ENCODE measurements around the gene RSU1.
A peak's percentile ranks its signal among the peaks of the same experiment; 100 is the strongest.
"Not testable (repeated sequence)": the region's sequence is repeated elsewhere in the genome, so short reads cannot be mapped to it uniquely, and the experiment has no call there.

The RSU1 gene

DNA sequence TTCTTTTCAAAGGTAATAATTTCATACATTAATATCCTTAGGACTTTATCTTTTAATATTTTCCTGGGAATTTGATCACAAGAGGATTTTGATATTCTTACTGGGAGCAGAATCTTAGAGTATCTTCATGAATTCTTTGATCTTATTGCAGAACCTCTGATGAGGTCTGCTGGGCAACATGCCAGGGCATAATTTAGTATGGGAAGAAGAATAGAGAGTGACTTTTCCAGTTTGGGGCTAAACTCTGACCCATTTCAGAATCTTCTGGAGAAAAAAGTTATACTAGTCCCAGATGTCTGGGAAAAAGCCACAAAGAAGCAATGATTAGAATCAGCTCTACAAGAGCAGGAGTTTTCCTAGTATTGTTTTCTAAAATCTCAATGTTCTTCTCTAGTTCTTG, 28.0 kb upstream of the RSU1 start:
- H3K4me3 ChIP-seq (ENCODE audit: control insufficient read depth, low read depth, low read length): no peak overlapping the region
- DNase-seq (ENCODE audit: low read depth): no peak
- TF ChIP-seq, protein P1, sequence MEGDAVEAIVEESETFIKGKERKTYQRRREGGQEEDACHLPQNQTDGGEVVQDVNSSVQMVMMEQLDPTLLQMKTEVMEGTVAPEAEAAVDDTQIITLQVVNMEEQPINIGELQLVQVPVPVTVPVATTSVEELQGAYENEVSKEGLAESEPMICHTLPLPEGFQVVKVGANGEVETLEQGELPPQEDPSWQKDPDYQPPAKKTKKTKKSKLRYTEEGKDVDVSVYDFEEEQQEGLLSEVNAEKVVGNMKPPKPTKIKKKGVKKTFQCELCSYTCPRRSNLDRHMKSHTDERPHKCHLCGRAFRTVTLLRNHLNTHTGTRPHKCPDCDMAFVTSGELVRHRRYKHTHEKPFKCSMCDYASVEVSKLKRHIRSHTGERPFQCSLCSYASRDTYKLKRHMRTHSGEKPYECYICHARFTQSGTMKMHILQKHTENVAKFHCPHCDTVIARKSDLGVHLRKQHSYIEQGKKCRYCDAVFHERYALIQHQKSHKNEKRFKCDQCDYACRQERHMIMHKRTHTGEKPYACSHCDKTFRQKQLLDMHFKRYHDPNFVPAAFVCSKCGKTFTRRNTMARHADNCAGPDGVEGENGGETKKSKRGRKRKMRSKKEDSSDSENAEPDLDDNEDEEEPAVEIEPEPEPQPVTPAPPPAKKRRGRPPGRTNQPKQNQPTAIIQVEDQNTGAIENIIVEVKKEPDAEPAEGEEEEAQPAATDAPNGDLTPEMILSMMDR (IDR thresholded peaks at IDR 0.05; ENCODE audit: control insufficient read depth, insufficient read depth, low read depth, low read length, missing control alignments): no peak

- TF ChIP-seq, protein P1 (IDR thresholded peaks at IDR 0.05; ENCODE audit: control insufficient read depth, insufficient read depth, low read depth, low read length, missing control alignments): no peak
- no peak overlapping the region for H3K4me3 ChIP-seq (ENCODE audit: control insufficient read depth, low read depth, low read length)
- peak; percentile 76 for DNase-seq (ENCODE audit: low read depth)
These were observed 26.1 kb upstream of the RSU1 start for GRCh38 chr10:16843252-16843870.

DNA sequence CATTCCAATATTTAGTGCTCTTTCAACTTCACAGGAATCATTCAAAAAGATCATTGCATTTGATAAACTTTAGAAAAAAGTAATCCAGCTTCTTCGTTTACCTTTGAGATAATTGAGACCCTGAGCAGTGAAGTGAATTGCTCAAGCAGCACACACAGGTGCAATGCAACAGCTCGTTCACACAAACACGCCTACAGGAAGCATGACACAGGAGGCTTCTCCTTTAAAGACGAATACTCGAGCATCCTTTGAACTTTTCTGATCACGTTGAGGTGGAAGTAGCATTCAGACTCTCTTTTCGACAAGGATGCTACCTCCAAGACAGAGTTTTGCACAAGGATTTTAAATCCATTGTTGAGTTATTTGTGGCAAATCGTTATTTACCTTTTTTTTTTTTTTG, 18.0 kb upstream of the RSU1 start:
- H3K4me3 ChIP-seq (ENCODE audit: control insufficient read depth, low read depth, low read length): no peak overlapping the region
- no peak for DNase-seq (ENCODE audit: low read depth)
- TF ChIP-seq, protein P1 (IDR thresholded peaks at IDR 0.05; ENCODE audit: control insufficient read depth, insufficient read depth, low read depth, low read length, missing control alignments): no peak

GRCh38 chr10:16832351-16833080, 15.3 kb upstream of the RSU1 start:
- no peak overlapping the region for H3K4me3 ChIP-seq (ENCODE audit: control insufficient read depth, low read depth, low read length)
- TF ChIP-seq, protein P1 (IDR thresholded peaks at IDR 0.05; ENCODE audit: control insufficient read depth, insufficient read depth, low read depth, low read length, missing control alignments): no peak
- peak; percentile 92 for DNase-seq (ENCODE audit: low read depth)

DNA sequence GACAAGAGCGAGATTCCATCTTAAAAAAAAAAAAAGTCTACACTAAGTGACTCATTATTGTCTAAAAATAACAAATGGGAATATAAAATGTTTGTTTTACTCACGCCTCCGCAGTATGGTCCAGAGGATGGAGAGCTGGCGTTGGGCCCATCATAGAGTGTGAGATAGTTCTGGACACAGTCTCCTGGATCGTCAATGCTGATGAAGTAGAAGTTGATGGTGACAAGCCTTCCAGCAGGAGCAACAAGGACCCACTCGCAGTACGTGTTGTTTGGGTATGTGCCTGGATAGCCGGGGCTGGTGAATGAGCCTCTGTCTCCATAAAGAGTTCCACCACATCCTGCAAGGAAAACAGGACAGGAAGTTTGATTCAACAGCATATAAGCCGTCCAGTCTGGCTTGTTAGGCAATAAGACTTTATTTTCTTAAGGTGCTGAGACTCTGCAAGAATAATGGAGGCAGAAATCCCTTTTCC, 11.5 kb upstream of the RSU1 start:
- H3K4me3 ChIP-seq (ENCODE audit: control insufficient read depth, low read depth, low read length): peak overlapping the region; percentile 10
- DNase-seq (ENCODE audit: low read depth): peak; percentile 55
- TF ChIP-seq, protein P1 (IDR thresholded peaks at IDR 0.05; ENCODE audit: control insufficient read depth, insufficient read depth, low read depth, low read length, missing control alignments): no peak

- peak; percentile 67 for DNase-seq (ENCODE audit: low read depth)
- peak overlapping the region; percentile 29 for H3K4me3 ChIP-seq (ENCODE audit: control insufficient read depth, low read depth, low read length)
- TF ChIP-seq, protein P1 (IDR thresholded peaks at IDR 0.05; ENCODE audit: control insufficient read depth, insufficient read depth, low read depth, low read length, missing control alignments): peak; percentile 48
These were observed 10.9 kb upstream of the RSU1 start for GRCh38 chr10:16828114-16828568.

DNA sequence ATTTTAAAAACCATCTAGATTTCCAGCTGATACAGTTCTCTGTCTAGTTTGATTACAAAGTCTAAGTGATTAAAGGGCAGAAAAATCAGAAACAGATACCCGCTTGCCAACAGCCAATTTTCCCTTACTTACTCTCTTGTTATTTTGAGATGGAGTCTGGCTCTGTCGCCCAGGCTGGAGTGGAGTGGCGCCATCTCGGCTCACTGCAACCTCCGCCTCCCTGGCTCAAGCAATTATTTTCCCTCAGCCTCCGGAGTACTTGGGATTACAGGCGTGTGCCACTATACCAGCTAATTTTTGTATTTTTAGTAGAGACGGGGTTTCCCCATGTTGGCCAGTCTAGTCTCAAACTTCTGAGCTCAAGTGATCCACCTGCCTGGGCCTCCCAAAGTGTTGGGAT, 10.2 kb upstream of the RSU1 start:
- not testable (repeated sequence) for DNase-seq (ENCODE audit: low read depth)
- peak overlapping the region; percentile 29 for H3K4me3 ChIP-seq (ENCODE audit: control insufficient read depth, low read depth, low read length)
